Skeletal muscle cell (primary cell): Measurements from ENCODE around the gene LIMS2.

Experiments used
- DNase-seq: peaks from one replicate; pipeline ENCODE4 v3.0.0-alpha.2; 2010; ENCODE audit warnings: low read depth
- H3K4me3 ChIP-seq: 2 replicates; pipeline ENCODE4 v1.5.1; 2011; ENCODE audit warnings: low read depth, mild to moderate bottlenecking, control low read depth, low read length, moderate library complexity

Gene LIMS2

GRCh38 chr2:127592761-127593227 is 82.5 kb downstream of the LIMS2 start:
- DNase-seq, result no peak
- no peak overlapping the region for H3K4me3 ChIP-seq

DNA sequence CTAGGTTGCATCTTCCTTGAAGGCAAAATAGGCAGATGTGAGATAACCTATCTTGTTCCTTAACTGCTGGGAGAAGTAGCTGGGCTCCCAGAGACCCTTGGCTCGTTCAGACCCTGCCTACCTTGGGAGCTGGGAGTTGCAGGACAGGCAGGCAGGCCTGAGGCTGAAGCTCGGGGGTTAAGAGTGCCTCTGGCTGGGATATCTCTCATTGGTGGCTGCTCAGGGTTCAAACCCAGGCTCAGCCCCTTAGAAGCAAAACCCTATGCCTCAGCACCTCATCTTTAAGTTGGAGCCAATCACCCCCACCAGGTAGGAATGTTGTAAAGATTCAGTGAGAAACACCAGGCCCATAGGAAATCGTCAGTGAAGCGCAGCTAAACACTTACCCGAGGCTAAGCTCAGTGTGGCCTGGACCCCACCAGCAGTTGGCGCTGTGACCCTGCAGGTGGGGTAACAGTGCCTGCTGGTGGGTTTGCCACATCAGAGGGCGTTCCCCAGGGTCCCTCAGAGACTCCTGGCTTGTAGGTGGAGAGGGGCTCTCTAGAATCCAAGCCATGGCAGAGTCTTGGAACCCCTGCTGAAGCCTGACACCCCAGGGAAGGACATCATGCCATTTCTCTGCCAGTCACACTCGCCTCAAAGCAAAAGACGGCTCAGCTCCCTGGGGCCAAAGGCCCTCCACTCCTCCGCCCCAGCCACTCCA is 84.0 kb downstream of the LIMS2 start:
- DNase-seq, result no peak
- no peak overlapping the region for H3K4me3 ChIP-seq

DNA sequence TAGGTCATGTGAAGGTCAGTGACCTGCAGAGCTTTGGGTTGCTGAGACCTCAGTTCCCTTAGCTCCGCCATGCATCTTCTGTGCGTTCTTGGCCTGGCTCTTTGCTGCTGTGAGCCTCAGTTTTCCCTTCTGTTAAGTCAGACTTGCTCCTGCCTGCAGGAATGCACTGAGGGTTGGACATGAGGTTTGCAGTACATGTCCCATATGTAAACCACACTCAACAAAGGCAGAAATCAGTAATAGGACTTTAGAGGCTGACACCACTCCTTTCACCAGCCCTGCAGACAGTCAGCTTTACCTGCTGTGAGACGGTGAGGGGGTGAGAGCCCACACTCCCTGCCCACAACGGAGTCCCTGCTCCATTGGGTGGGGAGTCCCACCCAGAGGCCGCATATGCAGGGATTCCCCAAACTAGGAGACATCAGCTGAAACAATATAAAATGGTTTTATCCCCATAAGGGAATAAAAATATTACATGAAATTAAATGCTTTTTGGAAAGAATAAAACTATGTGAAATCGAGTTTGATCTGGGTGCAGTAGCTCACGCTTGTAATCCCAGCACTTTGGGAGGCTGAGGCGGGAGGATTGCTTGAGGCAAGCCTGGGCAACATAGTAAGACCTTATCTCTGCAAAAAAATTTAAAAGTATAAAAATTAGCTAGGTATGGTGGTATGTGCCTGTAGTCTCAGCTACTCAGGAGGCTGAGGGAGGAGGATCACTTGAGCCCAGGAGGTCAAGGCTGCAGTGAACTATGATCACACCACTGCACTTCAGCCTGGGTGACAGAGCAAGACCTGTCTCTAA is 84.7 kb downstream of the LIMS2 start:
- no peak for DNase-seq
- no peak overlapping the region for H3K4me3 ChIP-seq

- no peak for DNase-seq
- H3K4me3 ChIP-seq, result no peak overlapping the region
Observed at GRCh38 chr2:127589841-127590240, 85.5 kb downstream of the LIMS2 start.

GRCh38 chr2:127589358-127589757 is 86.0 kb downstream of the LIMS2 start:
- H3K4me3 ChIP-seq, result no peak overlapping the region
- no peak for DNase-seq
